GM23338 (cell line): Measurements from ENCODE around the gene EIF5A.

ENCODE experiments used
- CREB1 ChIP-seq: fragments of 250-450 bp; sonication (Bioruptor Pico); IDR thresholded peaks from 2 replicates; pipeline ENCODE4 v1.5.0; 2020; ENCODE audit warnings: low read depth, mild to moderate bottlenecking, moderate library complexity
- CTCF ChIP-seq, 2 experiments: fragments of 200-600 bp in 1 of 2; sonication (generic) in 1 of 2; conservative IDR thresholded peaks; 2 replicates each; pipeline versions ENCODE4 v1.5.1 to v1.6.1; 2016 to 2017; ENCODE audit warnings: antibody characterized with exemption in 2 of 2, low read depth in 2 of 2, mild to moderate bottlenecking in 2 of 2, moderate library complexity in 1 of 2
- ETS1 ChIP-seq: IDR thresholded peaks from 2 replicates; pipeline ENCODE4 v1.6.1; 2016; ENCODE audit warnings: antibody characterized with exemption
- EZH2 ChIP-seq: fragments of 200-600 bp; sonication (generic); IDR thresholded peaks from one replicate; pipeline ENCODE4 v1.8.0; 2017; ENCODE audit warnings: antibody characterized with exemption, mild to moderate bottlenecking, low read depth; ENCODE audit not compliant: unreplicated experiment
- EZH2phosphoT487 ChIP-seq: fragments of 200-600 bp; sonication (generic); IDR thresholded peaks from one replicate; pipeline ENCODE4 v1.8.1; 2018; ENCODE audit warnings: antibody characterized with exemption; ENCODE audit not compliant: unreplicated experiment
- JUNB ChIP-seq: IDR thresholded peaks from one replicate; pipeline ENCODE4 v1.6.1; 2016; ENCODE audit warnings: antibody characterized with exemption; ENCODE audit not compliant: unreplicated experiment
- NANOG ChIP-seq: IDR thresholded peaks from 2 replicates; pipeline ENCODE4 v1.6.1; 2016; ENCODE audit warnings: antibody characterized with exemption, borderline replicate concordance
- POLR2AphosphoS5 ChIP-seq: IDR thresholded peaks from 2 replicates; pipeline ENCODE4 v1.6.1; 2016; ENCODE audit warnings: antibody characterized with exemption, low read depth
- REST ChIP-seq: IDR thresholded peaks from one replicate; pipeline ENCODE4 v1.6.1; 2018; ENCODE audit warnings: antibody characterized with exemption; ENCODE audit not compliant: unreplicated experiment
- ZNF114 ChIP-seq: fragments of 250-450 bp; sonication (Bioruptor Pico); IDR thresholded peaks from 2 replicates; pipeline ENCODE4 v1.5.0; 2020; ENCODE audit warnings: mild to moderate bottlenecking, moderate library complexity

- peak; percentile 12 to 21; a peak in 2 of 4 replicates for TF ChIP-seq CTCF (conservative IDR thresholded peaks at IDR 0.05; ENCODE audit: low read depth in 2 of 2)
- TF ChIP-seq EZH2, result no peak
- TF ChIP-seq REST, result no peak
- no peak for TF ChIP-seq EZH2phosphoT487
- TF ChIP-seq JUNB, result no peak
- TF ChIP-seq POLR2AphosphoS5, result no peak
- TF ChIP-seq CREB1 (CRISPR knock-in tag), result no peak
- no peak for TF ChIP-seq ETS1
- TF ChIP-seq ZNF114, result no peak
- no peak for TF ChIP-seq NANOG
These were observed 11.9 kb upstream of the EIF5A start for GRCh38 chr17:7295230-7296180.
